Omental fat pad (tissue), 4 donors: ENCODE data around the gene TEK. TPM values are rescaled to one million over a fixed set of nuclear protein-coding genes. Genes with fewer than 3 reads are reported as not detected.
"Not testable (repeated sequence)": the region's sequence is repeated elsewhere in the genome, so short reads cannot be mapped to it uniquely, and the experiment has no call there.

Experiments
- ATAC-seq: fragments of 150-250 bp; one replicate; pipeline ENCODE4 v1.9.1; 2016; ENCODE audit warnings: mild to moderate bottlenecking, moderate library complexity; ENCODE audit not compliant: low FRiP score
- DNase-seq: peaks from one replicate; pipeline ENCODE4 v3.0.0-alpha.2; 2019; ENCODE audit warnings: low spot score
- total RNA-seq, 4 donors: library from RNA; depleted of rRNA; stranded (reverse); fragments of >200 nt; gene quantifications; one replicate each; pipeline ENCODE4 v1.1.0, GENCODE V29; 2016
- TF ChIP-seq, protein P1 (sequence below), 3 donors: fragments of 450-650 bp; IDR thresholded peaks; one replicate each; pipeline ENCODE4 v1.5.1; 2016 to 2017; ENCODE audit warnings: antibody characterized with exemption in 3 of 3, mild to moderate bottlenecking in 3 of 3, moderate library complexity in 2 of 3

Gene TEK
- total RNA-seq, 4 donors from 2014 or later = 12.8 to 65.6 (median 28.4) TPM

DNA sequence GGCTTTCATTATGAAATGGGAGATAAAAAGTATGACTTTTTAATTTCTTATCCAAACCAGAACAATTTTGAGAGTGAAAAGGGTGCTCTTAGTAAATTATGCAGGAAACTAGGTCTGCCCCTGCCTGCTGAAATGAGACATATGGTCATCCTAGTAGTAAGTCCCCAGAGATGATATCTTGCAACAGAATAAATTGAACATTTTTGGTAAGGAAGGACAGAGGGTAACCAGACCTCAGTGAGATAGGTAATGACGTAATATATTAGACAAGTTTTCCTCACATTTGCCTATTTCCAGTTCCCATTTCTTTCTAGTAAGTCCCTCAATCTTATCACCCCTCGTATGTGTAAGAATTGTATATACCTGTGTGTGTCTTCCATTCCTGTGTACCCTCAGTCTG, 96.2 kb downstream of the TEK start:
- TF ChIP-seq, protein P1, sequence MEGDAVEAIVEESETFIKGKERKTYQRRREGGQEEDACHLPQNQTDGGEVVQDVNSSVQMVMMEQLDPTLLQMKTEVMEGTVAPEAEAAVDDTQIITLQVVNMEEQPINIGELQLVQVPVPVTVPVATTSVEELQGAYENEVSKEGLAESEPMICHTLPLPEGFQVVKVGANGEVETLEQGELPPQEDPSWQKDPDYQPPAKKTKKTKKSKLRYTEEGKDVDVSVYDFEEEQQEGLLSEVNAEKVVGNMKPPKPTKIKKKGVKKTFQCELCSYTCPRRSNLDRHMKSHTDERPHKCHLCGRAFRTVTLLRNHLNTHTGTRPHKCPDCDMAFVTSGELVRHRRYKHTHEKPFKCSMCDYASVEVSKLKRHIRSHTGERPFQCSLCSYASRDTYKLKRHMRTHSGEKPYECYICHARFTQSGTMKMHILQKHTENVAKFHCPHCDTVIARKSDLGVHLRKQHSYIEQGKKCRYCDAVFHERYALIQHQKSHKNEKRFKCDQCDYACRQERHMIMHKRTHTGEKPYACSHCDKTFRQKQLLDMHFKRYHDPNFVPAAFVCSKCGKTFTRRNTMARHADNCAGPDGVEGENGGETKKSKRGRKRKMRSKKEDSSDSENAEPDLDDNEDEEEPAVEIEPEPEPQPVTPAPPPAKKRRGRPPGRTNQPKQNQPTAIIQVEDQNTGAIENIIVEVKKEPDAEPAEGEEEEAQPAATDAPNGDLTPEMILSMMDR (IDR thresholded peaks at IDR 0.05) = no peak
- ATAC-seq = no peak
- no peak for DNase-seq

DNA sequence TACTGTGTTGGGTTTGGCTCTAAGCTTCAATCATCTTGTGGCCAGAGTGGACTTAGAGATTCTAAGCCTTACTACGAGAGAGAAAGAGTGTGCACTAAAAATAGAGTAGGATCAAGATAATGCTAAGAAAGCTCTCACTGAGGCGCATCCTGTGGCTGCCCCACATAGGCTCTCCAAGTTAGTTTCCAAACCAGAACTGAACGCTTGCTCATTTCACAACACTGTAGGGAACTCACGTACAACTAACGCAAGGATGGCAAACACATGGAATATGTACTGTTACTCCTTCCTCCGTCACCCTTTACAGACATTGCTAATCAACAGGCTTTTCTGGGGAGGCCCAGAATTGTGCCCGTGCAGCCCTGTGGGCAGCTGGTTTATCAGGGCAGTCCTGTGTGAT, 97.0 kb downstream of the TEK start:
- TF ChIP-seq, protein P1 (IDR thresholded peaks at IDR 0.05) = no peak
- no peak for ATAC-seq
- no peak for DNase-seq

DNA sequence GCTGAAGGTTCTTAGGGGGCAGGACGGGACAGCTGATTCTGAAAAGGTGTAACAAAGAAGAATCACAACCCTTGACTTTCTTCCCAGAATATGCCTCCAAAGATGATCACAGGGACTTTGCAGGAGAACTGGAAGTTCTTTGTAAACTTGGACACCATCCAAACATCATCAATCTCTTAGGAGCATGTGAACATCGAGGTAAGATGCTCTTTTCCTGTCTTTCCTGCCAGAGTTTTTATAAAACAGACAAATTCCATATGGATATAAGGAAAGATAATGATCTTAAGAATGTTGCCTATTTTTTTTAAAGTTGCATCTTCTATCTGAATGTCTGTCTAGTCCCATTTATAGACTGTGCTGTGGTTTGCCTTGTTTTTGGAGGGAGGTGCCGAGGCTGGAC, 100.0 kb downstream of the TEK start:
- TF ChIP-seq, protein P1 (IDR thresholded peaks at IDR 0.05) = no peak
- no peak for ATAC-seq
- no peak for DNase-seq

DNA sequence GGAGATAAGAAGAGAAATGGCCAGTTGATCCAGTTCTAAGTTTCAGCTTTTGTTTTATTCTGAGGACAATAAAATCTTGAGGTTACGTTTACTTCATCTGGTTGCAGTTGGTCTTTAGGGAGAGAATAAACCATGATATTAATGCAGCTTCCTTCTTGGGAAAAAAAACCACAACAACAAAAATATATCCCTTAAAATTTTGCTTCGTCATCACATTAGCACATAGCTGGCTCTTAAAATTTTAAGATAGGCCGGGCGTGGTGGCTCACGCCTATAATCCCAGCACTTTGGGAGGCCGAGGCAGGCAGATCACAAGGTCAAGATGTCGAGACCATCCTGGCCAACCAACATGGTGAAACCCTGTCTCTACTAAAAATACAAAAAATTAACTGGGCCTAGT, 101.6 kb downstream of the TEK start:
- DNase-seq = no peak
- no peak for ATAC-seq
- TF ChIP-seq, protein P1 (IDR thresholded peaks at IDR 0.05) = no peak

DNA sequence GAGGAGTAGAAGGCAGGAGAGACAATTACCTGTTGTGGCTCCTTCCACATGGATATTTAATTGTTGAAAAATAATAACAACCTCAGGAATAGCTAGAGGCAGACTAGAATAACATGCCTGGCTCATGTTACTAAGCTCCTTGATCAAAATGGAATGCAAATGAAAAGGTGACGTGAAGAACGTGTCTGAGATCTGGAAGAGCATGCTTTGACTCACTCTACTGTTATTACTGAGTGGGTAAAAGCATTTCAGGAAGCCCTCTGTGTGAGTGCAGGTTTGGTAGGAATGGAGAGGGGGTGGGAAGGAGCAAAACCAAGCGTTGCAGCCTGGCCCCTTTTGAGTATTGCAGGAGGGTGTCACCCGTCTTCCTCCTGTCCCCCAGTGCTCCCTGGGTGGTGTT, 103.2 kb downstream of the TEK start:
- ATAC-seq (no peak), DNase-seq (no peak)
- TF ChIP-seq, protein P1 (IDR thresholded peaks at IDR 0.05) = no peak

DNA sequence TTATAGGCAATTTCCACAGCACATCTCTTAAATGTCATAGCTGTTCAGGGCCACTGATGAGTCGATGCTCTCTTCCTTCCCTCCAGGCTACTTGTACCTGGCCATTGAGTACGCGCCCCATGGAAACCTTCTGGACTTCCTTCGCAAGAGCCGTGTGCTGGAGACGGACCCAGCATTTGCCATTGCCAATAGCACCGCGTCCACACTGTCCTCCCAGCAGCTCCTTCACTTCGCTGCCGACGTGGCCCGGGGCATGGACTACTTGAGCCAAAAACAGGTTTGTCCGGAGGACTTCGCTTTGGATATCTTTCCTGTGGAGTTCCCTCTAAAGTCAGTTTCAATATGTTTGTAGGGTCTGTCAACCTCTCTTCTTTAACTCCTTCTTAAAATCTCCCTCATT, 103.6 kb downstream of the TEK start:
- TF ChIP-seq, protein P1 (IDR thresholded peaks at IDR 0.05) = no peak
- ATAC-seq = no peak
- no peak for DNase-seq

DNA sequence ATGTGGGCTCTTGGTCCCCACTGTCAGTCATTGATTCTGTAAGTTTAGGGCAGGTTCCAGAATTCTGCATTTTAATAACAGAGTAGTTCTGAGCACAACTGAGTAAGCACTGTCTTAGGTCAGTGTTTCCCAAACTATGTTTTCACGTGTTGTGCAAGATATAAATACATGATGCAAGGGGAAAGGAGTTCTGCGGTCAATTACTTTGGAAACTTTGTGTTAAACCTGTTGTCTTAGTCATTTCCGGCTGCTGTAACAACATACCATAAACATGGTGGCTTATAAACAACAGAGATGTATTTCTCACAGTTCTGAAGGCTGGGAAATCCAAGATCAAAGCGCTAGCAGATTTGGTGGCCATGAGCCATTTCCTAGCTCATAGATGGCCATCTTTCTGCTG, 118.2 kb downstream of the TEK start:
- ATAC-seq (no peak), DNase-seq (no peak)
- TF ChIP-seq, protein P1 (IDR thresholded peaks at IDR 0.05) = no peak

DNA sequence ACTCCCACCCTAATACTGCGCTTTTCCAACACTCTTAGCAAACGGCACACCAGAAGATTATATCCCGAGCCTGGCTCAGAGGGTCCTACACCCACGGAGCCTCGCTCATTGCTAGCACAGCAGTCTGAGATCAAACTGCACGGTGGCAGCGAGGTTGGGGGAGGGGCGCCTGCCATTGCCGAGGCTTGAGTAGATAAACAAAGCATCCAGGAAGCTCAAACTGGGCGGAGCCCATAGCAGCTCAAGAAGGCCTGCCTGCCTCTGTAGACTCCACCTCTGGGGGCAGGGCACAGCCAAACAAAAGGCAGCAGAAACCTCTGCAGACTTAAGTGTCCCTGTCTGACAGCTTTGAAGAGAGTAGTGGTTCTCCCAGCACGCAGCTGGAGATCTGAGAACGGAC, 130.6 kb downstream of the TEK start:
- DNase-seq, ATAC-seq: not testable (repeated sequence)
